ENCODE results near the gene CYSTM1.

Gene CYSTM1

DNA sequence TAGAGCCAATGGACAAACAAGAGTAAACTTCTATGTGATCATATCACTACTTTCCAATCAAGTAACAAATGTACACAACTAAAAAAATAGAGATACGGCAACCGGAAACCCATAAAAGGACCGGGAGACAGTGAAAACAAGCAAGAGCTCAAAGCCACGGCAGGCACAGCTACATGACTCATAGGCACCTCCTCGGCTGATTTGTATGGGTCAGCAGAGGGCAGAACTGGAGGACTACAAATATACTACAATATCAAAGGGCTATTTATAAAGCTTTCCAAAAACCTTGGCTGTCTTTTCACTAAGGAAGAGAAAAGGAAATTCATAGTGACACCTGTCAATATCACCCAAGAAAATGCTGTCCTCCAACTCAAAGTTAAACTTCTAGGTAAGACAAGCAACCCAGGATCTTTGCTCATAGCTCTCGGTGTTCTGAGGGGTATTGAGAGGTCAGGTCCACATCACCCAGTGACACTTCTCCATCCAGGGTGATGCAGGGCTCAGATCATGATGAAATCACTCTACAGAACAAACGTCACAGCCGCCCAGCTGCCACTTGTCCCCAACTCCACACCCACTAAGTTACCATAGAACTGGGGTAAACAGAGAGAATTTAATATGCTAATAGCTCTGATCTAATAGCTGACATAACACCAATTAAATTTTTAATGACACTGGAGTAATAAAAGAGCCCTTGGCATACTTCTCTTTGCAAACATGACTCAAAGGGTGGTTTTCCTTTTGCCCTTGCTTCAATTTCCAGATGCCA, 86.6 kb downstream of the CYSTM1 start:
- H3K36me3 Mint-ChIP-seq = peaks cover 27% of the 10 kb centered on the region
- H3K9me3 Mint-ChIP-seq = no peaks in the 10 kb centered on the region
- H3K27me3 Mint-ChIP-seq = no peaks in the 10 kb centered on the region
- H3K4me1 Mint-ChIP-seq = peaks cover 24% of the 10 kb centered on the region
- DNase-seq (ENCODE audit: low spot score in 2 of 2) (no peak), ATAC-seq (ENCODE audit: low read depth) (no peak)
- no peak overlapping the region for H3K4me3 Mint-ChIP-seq
- H3K27ac Mint-ChIP-seq = no peak overlapping the region

DNA sequence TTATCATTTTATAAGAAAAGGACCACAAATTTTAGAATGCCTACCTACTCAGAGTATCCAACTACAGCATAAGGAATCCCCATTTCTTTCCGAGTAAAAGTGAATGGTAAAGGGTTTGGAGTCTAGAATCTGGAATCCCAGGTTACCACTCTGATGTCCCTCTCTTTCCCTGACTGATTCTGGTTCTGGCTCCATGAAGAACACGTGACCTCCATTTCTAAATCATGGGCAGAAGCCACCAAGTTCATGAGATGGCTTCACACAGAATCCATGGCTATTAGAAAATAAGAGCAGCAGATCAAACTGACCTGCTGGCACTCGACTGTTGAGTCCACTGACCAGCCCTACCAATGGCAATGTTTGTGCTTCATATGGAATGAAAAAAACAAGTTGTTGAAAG, 87.2 kb downstream of the CYSTM1 start:
- H3K4me3 Mint-ChIP-seq = no peak overlapping the region
- ATAC-seq (ENCODE audit: low read depth) (no peak), DNase-seq (ENCODE audit: low spot score in 2 of 2) (no peak)
- H3K4me1 Mint-ChIP-seq = peaks cover 29% of the 10 kb centered on the region
- no peaks in the 10 kb centered on the region for H3K27me3 Mint-ChIP-seq
- no peaks in the 10 kb centered on the region for H3K9me3 Mint-ChIP-seq
- H3K36me3 Mint-ChIP-seq = peaks cover 26% of the 10 kb centered on the region
- no peak overlapping the region for H3K27ac Mint-ChIP-seq

DNA sequence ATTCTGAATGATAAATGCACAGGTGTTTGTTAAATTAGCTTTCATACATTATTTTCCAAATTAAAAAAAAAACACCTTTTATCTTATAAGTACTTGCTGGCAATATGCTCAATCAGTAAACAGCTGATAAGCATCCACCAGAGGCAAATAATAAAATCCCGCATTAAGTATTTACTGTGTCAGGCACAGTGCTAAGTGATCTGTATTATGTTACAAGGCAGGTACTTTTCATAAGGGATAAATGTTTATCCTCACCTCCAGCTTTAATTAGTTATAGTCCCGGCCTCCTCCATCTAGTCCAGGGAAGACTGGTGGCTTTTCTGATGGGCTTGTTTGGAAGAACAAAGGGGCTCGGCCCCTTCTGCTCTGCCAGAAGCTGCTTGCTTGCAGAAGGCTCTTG, 87.9 kb downstream of the CYSTM1 start:
- Mint-ChIP-seq H3K27ac (no peak overlapping the region), H3K9me3 (no peaks in the 10 kb centered on the region), H3K4me1 (peaks cover 30% of the 10 kb centered on the region), H3K4me3 (no peak overlapping the region), H3K27me3 (no peaks in the 10 kb centered on the region), H3K36me3 (peaks cover 20% of the 10 kb centered on the region)
- DNase-seq (ENCODE audit: low spot score in 2 of 2) (no peak), ATAC-seq (ENCODE audit: low read depth) (no peak)

DNA sequence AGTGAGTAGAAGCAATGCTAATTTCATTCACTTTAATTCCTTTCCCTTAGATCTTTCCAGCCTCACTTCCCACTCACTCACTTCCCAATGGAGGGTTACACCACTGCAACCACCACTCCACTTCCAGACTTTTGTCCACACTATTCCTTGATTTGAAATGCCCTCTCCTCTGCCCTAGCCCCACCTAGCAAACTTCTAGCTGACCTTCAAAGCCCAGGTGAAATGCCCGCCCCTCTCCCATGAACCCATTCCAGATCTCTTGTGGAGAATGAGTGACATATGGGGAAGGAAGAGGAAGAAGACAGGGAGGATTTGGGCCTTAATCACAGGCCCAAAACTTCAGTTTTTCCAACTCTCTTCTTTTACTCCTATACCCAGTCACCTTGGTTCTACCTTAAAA, 90.9 kb downstream of the CYSTM1 start:
- ATAC-seq (ENCODE audit: low read depth) (no peak), DNase-seq (ENCODE audit: low spot score in 2 of 2) (no peak)
- Mint-ChIP-seq H3K27me3 (no peaks in the 10 kb centered on the region), H3K9me3 (no peaks in the 10 kb centered on the region), H3K4me1 (peaks cover 27% of the 10 kb centered on the region), H3K27ac (peak overlapping the region; percentile 28), H3K36me3 (peaks cover 9% of the 10 kb centered on the region), H3K4me3 (no peak overlapping the region)

DNA sequence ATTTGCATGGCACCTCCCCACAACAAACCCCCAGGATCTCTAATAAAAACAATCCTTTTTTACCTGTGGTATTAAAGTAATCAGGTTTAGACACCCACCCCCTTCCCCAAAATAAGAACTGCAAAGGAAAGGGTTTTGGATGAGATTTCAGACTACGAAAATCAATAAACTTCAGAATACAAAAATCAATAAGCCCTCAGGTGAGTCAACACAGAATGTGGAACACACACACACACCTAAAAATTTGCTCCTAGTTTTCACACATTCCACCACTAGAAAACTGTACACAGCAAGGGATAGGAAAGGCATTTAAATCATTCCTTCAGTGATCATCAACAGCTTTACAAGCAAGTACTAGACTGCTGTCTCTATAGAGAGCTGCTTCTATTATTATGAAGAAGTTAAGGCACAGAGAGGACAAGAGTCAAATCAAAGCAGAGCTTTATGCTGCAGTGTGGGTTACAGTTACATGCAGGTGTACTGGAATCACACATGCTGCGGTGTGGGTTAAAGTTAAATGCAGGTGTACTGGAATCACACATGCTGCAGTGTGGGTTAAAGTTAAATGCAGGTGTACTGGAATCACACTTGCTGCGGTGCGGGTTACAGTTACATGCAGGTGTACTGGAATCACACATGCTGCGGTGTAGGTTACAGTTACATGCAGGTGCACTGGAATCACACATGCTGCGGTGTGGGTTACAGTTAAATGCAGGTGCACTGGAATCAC, 91.6 kb downstream of the CYSTM1 start:
- Mint-ChIP-seq H3K4me1 (peaks cover 23% of the 10 kb centered on the region), H3K9me3 (no peaks in the 10 kb centered on the region), H3K4me3 (no peak overlapping the region), H3K36me3 (peaks cover 9% of the 10 kb centered on the region), H3K27ac (peak overlapping the region; percentile 28), H3K27me3 (no peaks in the 10 kb centered on the region)
- ATAC-seq (ENCODE audit: low read depth) (no peak), DNase-seq (ENCODE audit: low spot score in 2 of 2) (no peak)

DNA sequence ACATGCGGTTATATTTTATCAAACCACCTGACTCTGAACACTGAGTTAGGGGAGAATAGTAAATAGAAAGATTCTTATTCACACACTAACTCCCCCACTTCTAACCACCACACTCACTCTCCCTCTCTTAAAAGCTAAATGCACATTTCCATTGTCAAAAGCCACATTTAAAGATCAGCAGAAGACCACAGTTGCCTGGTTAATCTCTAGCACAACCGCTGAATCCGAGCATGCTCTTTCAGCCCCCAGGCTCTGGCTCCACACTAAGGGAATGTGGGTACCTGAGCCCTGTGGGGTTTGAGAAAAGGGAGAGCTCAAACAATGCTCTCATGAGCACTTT, 92.2 kb downstream of the CYSTM1 start:
- Mint-ChIP-seq H3K27ac (peak overlapping the region; percentile 28), H3K4me3 (no peak overlapping the region), H3K36me3 (peaks cover 9% of the 10 kb centered on the region), H3K9me3 (no peaks in the 10 kb centered on the region), H3K27me3 (no peaks in the 10 kb centered on the region), H3K4me1 (peaks cover 21% of the 10 kb centered on the region)
- ATAC-seq (ENCODE audit: low read depth) (no peak), DNase-seq (ENCODE audit: low spot score in 2 of 2) (no peak)

DNA sequence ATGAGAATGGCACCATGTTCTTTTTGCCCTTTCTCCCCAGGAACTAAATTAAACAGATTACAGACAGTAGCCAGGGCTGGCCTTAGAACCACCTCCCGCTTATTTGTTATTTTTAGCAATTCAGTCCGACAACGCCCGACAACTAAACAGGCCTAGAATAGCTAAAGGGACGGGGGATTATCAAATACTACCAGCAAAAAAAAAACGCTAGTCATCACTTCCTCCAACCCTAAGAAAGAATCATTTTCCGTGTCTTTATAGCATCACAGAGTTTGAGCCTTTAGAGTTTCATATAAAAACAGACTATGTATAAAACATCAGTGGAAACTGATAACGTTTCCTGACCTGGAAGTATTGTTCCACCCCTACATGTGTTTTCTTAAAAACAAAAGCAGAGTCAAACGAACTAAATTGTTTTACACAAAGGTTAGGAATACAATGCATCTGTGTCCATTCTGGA, 92.6 kb downstream of the CYSTM1 start:
- Mint-ChIP-seq H3K9me3 (no peaks in the 10 kb centered on the region), H3K27me3 (no peaks in the 10 kb centered on the region), H3K4me1 (peaks cover 19% of the 10 kb centered on the region), H3K4me3 (no peak overlapping the region), H3K27ac (peak overlapping the region; percentile 28), H3K36me3 (peaks cover 6% of the 10 kb centered on the region)
- ATAC-seq (ENCODE audit: low read depth) (no peak), DNase-seq (ENCODE audit: low spot score in 2 of 2) (no peak)

DNA sequence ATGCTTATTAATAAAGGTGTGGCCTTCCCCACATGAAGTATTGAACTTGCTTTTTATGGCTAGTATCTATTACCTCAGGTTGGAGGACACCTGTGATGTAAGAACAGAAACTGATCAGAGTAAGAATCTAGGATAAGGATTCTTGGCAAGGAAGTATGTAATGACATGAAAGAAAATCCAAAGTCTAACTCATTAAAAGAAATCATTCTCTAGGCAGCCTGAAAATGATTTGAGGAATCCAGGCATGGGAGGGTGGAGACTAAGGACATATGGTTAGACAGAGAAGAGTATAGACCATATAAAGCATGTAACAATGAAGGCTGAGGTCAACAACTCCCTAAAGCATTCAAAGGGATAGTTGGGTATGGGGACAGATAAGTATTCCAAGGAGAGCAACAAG, 95.0 kb downstream of the CYSTM1 start:
- H3K27ac Mint-ChIP-seq = no peak overlapping the region
- ATAC-seq (ENCODE audit: low read depth) (no peak), DNase-seq (ENCODE audit: low spot score in 2 of 2) (no peak)
- H3K4me3 Mint-ChIP-seq = no peak overlapping the region
- no peaks in the 10 kb centered on the region for H3K27me3 Mint-ChIP-seq
- H3K9me3 Mint-ChIP-seq = no peaks in the 10 kb centered on the region
- peaks cover 16% of the 10 kb centered on the region for H3K4me1 Mint-ChIP-seq
- peaks cover 6% of the 10 kb centered on the region for H3K36me3 Mint-ChIP-seq

DNA sequence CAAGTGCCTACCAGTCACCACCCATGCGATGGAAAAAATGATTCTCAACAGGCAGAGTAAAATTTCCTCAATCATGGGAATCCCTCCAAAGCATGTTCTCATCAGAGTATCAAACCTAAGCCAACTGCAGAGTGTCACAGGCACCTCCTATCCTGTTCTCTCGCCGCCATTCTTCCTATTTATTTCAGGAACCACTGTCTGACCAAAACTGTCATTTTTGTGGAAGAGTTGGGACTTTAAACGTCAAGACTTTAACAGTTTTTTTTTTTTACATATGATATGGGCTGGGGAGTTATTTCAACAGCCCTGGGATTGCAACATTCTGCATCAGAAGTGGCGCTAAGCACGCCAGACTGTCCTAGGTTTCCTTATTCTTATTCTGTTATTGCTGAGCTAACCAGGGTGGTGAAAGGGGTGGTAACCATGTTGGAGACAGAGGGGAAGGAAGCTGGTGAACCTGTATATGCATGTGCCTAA, 98.5 kb downstream of the CYSTM1 start:
- H3K36me3 Mint-ChIP-seq = peaks cover 14% of the 10 kb centered on the region
- H3K27me3 Mint-ChIP-seq = no peaks in the 10 kb centered on the region
- ATAC-seq (ENCODE audit: low read depth) (no peak), DNase-seq (ENCODE audit: low spot score in 2 of 2) (no peak)
- H3K27ac Mint-ChIP-seq = no peak overlapping the region
- H3K4me1 Mint-ChIP-seq = peaks cover 8% of the 10 kb centered on the region
- H3K9me3 Mint-ChIP-seq = no peaks in the 10 kb centered on the region
- no peak overlapping the region for H3K4me3 Mint-ChIP-seq

DNA sequence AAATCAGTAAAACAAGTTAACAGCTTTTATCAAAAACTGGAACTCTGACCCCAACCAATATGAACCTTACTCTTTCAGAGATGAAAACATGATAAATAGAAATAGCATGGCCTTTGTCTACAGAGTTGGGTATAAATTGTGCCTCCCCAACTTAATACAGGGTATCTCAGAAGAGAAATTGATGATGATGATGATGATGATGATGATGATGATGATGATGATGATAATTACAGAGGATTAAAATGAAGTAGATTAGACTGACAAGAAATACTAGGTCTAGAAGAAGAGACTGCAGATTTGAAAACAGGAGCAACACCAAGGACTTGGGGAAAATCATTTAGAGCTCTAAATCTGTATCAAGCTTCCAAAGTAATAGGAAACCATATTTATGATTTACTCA, 100.8 kb downstream of the CYSTM1 start:
- Mint-ChIP-seq H3K27ac (no peak overlapping the region), H3K27me3 (no peaks in the 10 kb centered on the region), H3K4me1 (peaks cover 10% of the 10 kb centered on the region), H3K4me3 (no peak overlapping the region), H3K9me3 (no peaks in the 10 kb centered on the region), H3K36me3 (peaks cover 14% of the 10 kb centered on the region)
- ATAC-seq (ENCODE audit: low read depth) (no peak), DNase-seq (ENCODE audit: low spot score in 2 of 2) (no peak)

DNA sequence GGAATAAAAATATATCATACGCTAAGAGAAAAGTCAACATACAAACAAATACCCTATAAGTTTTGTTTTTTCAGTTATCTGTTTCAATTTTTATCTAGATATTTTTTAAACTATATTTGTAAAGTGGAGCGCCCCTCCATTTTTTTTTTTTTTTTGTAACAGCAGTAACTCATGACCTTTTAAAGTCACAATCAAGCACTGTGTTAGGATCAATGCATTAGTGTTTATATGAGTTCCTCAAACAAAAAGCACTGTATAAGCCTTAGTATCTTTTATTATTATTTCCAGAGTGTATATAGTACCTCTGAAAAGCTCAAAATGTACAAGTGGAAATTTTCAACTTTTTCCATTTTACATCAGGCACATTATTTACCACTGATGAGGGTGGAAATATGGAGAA, 107.3 kb downstream of the CYSTM1 start:
- DNase-seq (ENCODE audit: low spot score in 2 of 2) = no peak

DNA sequence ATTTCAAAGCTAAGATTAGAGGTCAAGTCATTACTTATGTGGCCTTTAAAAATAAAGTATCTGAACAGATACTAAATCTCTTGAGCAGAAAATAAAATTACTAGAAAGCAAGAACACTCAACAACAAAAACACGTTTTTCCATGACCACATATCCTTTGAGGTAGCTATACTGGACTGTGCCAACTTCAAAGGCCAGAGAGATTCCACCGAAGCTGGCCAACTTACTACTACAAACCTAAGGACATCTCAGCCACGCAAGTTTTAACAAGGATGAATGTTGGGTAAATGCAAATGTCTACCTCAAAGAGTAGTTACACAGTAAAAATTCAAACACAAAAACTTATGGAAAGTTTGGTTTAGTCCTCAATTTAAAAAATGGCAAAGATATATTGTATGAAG, 109.0 kb downstream of the CYSTM1 start:
- Mint-ChIP-seq H3K4me3 (no peak overlapping the region), H3K27me3 (no peaks in the 10 kb centered on the region), H3K9me3 (no peaks in the 10 kb centered on the region), H3K36me3 (peaks cover 2% of the 10 kb centered on the region), H3K27ac (peak overlapping the region; percentile 93), H3K4me1 (peaks cover 7% of the 10 kb centered on the region)
- DNase-seq (ENCODE audit: low spot score in 2 of 2) (no peak), ATAC-seq (ENCODE audit: low read depth) (no peak)

More for the DNA sequence above, 107.3 kb downstream of the CYSTM1 start:
- H3K27ac Mint-ChIP-seq = no peak overlapping the region
- peaks cover 7% of the 10 kb centered on the region for H3K36me3 Mint-ChIP-seq
- no peak for ATAC-seq (ENCODE audit: low read depth)
- peaks cover 7% of the 10 kb centered on the region for H3K4me1 Mint-ChIP-seq
- no peaks in the 10 kb centered on the region for H3K27me3 Mint-ChIP-seq
- H3K4me3 Mint-ChIP-seq = no peak overlapping the region
- H3K9me3 Mint-ChIP-seq = no peaks in the 10 kb centered on the region

DNA sequence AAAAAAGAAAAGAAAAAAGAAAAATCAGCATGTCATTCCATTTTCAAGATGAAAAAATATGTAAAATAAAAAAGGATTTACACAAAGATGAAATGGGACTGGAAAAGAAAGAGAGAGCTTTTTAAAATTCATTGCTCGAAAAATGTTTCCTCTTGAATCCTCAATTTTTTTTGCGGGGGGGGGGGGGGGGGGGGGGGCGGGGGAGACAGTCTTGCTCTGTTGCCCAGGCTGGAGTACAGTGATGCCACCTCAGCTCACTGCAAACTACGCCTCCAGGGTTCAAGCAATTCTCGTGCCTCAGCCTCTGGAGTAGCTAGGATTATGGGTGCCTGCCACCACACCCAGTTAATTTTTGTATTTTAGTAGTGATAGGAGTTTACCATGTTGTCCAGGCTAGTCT, 111.4 kb downstream of the CYSTM1 start:
- DNase-seq (ENCODE audit: low spot score in 2 of 2) (no peak), ATAC-seq (ENCODE audit: low read depth) (no peak)
- H3K27ac Mint-ChIP-seq = no peak overlapping the region
- H3K36me3 Mint-ChIP-seq = peaks cover 10% of the 10 kb centered on the region
- no peaks in the 10 kb centered on the region for H3K27me3 Mint-ChIP-seq
- no peak overlapping the region for H3K4me3 Mint-ChIP-seq
- H3K9me3 Mint-ChIP-seq = no peaks in the 10 kb centered on the region
- peaks cover 18% of the 10 kb centered on the region for H3K4me1 Mint-ChIP-seq

DNA sequence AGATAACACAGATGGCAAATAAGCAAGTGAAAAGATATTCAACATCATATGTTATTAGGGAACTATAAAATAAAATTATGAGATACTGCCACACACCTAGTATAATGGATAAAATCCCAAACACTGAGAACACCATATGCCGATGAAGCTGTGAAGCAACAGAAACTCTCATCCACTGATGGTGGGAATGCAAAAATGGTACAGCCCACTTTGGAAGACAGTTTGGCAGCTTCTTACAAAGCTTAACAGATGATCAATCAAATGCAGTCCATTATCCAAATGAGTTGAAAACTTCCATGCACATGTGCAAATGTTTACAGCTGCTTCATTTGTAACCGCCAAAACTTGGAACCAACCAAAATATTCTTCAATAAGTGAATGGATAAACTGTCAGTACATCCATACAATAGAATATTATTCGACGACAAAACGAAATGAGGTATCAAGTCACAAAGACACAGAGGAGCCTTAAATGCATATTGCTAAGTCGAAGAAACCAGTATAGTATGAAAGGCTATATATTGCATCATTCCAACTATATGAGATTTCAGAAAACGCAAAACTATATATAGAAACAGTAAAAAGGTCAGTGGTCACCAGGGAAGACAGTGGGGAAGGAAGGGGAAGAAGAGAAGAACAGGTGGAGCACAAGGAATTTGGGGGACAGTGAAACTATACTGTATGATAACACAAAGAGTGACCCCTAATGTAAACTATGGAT, 113.0 kb downstream of the CYSTM1 start:
- Mint-ChIP-seq H3K4me1 (peaks cover 18% of the 10 kb centered on the region), H3K27ac (peak overlapping the region; percentile 48), H3K4me3 (no peak overlapping the region), H3K36me3 (peaks cover 10% of the 10 kb centered on the region), H3K27me3 (no peaks in the 10 kb centered on the region), H3K9me3 (no peaks in the 10 kb centered on the region)
- no peak for ATAC-seq (ENCODE audit: low read depth)
- no peak for DNase-seq (ENCODE audit: low spot score in 2 of 2)

Data from memory B cell (primary cell).